CD4-positive, alpha-beta T cell treated with Interleukin-2 at 100 ng/mL for 4 hours (primary cell): ENCODE measurements around the gene PHGDH.
"Not testable (repeated sequence)": the region's sequence is repeated elsewhere in the genome, so short reads cannot be mapped to it uniquely, and the experiment has no call there.

ENCODE experiments used
- DNase-seq: peaks from one replicate; pipeline ENCODE4 v3.0.0-alpha.2; 2020; ENCODE audit warnings: low spot score

The PHGDH gene

DNA sequence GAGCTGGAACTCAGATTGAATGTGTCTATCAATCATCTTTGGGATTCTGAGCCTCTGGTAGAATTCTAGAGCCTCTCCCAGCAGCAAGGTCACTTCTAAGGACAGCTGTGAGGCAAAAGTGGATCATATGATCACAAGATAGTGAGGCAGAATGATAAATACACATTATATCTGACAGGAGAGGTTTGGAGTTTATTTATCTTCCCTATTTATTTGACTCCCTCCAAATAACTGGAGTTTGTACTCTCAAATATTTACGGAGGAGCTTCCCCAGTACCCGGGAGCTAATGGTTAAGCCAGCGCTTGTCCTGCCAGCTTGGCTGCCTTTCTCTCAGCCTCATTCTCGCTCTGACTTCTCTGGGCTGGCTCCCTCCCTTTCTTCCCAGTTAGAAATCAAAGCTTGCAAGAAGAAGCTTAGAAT lies 54.6 kb downstream of the PHGDH start:
- DNase-seq = no peak

DNA sequence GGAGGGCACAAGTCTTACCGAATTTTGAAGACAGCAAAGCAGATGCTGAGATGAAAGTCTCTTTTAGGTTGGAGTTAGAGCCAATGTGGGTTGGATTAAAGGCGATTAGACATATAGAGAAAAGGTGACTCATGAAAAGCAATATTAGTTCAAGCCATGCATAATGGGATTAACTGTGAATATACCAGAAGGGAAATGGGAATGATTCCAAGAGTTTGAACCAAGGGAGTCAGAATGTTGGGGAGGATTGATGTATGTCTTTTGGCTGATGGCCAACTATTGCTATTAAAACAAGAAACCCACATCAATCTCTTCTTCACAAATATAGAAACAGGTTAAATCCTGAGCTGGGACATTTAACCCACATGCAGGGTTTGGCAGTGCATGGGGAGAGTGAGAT lies 55.8 kb downstream of the PHGDH start:
- DNase-seq = no peak

DNA sequence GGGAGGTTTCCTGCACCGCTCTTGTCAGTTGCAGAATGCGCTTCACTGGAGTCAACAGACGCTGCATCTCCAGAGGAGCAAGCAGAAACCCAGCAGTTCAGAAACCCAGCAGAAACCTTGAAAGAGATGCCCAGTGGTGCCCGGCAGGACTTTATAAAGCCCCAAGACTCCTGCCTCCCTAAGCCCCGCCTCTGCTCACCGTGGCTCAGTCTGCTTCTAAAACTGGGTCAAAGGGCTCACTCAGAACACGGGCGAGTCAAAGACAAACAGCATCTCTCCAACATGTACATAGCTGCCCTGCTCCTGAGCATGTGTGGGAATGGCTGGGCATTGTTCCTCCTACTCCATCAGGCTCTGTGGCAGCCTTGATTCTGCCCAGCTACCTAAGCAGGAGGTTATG lies 57.0 kb downstream of the PHGDH start, which contains the start of gene HMGCS2:
Gene HMGCS2, minus strand, starts transcription at position 128 of the 400 bp plus-strand sequence. Its CDS starts 61 bp downstream, at position 67.
- no peak for DNase-seq

DNA sequence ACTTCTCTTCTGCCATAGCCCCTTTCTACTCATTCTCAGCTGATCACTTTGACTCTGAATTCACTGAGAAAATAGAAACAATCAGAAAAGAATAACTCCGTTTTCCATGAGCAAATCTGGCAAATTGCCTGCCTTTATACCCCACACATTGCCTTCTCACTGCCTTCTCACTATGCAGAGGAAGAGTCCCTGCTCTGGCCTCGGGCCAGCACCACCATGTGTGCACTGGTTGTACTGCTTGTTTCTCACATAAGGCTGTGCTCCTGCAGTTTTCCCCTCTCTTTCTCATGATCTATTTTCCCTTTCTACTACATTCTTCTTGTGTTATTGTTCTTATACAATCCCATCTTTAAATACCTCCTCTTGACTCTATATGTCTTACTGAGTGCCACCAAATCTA lies 59.3 kb downstream of the PHGDH start:
- no peak for DNase-seq

- no peak for DNase-seq
These were observed 60.0 kb downstream of the PHGDH start for GRCh38 chr1:119771770-119772169.

DNA sequence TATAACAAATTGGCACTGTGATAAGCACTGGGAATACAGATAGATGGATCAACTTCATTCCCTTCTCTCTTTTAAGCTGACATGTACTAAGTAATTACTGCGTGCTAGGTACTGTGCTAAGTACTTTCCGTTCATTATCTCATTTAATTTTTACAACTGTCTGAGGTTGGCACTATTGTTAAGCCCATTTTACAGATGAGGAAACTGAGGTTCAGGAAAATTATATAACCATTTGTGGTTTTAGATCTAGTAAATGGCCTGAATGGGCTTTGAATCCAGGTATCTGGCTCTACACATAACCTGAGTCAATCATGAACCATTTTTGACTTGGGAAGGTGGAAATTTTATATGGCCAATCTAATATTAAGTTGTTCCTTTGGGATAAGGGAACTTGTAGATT lies 60.6 kb downstream of the PHGDH start:
- no peak for DNase-seq

- DNase-seq = no peak
These were observed 62.0 kb downstream of the PHGDH start for GRCh38 chr1:119773711-119774241.

- no peak for DNase-seq
These were observed 63.2 kb downstream of the PHGDH start for GRCh38 chr1:119774746-119775490.

GRCh38 chr1:119778359-119778758 lies 66.6 kb downstream of the PHGDH start:
- DNase-seq = no peak

DNA sequence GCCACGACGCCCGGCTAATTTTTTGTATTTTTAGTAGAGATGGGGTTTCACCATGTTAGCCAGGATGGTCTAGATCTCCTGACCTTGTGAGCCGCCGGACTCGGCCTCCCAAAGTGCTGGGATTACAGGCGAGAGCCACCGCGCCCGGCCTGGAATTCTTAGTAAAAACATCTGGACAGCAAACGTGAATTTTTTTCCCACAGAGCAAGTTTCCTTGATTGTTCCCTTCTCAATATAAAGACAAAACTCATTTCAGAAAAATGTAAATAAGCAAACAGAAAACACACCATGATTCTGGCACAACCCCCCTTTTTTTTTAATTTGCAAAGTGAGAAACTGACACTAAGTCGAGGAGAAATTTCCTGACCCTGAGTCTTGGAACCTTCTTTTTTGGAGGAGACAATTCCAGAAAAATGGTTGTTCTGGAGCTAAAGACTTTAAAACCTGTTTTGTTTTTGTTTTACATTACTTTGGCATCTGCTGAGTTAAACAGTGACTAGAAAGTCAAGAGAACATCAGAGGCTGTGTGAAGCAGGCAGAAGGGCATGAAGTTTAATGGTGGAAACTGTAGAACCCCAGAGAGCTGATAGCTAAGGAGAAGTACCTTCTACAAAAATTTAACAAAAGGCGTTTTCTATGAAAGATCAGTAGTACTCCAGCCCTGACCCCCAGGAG lies 67.3 kb downstream of the PHGDH start:
- no peak for DNase-seq

DNA sequence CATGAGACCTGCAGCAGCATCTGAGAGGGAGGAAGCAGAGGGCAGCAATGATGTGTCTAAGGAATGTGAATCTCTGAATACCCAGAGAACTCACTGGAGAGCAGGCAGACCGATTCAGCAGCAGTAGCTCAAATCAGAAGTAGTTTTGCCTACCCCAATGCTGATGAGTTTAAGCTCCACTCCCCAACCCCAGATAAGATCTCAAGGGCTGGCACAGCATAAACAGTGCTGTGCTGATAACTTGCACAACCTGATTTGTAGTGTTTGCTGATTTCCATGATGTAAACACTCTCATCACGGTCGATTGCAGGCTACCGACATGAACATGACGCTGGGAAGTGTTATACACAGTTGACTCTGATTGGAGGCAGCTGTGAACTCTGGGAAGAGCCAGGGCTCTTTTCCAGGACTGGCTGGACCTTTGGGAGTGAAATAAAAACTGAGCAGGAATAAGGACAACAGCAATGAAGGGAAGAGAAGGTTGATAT lies 68.2 kb downstream of the PHGDH start:
- no peak for DNase-seq

DNA sequence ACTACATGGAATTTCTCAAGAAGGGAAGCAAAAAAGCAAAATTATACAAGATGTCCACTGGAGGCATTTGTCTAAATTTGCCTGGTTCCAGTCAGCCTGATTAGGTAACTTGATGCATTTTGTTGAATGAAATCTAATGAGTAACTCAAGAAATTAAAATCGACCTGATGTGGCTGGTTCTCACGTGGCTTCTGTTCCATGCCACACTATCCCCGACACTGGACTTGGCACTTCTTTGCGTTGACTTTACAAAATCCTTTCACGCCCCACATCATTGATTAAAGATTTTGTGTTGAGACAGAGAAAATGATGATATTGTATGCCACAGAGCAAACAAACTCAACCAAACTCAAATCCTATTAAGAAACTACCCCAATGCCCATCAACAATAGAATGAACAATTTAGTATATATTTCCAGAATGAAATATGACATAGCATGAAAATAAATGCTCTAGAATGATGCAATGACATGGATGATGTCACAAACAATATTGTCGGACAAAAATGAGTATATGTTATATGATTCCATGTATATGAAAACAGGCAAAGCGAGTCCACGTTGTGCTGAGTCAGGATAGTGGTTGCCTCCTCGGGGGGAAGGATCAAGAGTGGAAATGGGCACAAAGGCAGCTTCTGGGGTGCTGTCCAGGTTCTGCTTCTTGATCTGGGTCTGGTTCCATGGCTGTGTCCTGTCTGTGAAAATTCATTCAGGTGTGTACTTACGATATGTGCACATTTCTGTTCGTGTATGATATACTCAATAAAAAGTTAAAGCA lies 69.9 kb downstream of the PHGDH start:
- DNase-seq = no peak

DNA sequence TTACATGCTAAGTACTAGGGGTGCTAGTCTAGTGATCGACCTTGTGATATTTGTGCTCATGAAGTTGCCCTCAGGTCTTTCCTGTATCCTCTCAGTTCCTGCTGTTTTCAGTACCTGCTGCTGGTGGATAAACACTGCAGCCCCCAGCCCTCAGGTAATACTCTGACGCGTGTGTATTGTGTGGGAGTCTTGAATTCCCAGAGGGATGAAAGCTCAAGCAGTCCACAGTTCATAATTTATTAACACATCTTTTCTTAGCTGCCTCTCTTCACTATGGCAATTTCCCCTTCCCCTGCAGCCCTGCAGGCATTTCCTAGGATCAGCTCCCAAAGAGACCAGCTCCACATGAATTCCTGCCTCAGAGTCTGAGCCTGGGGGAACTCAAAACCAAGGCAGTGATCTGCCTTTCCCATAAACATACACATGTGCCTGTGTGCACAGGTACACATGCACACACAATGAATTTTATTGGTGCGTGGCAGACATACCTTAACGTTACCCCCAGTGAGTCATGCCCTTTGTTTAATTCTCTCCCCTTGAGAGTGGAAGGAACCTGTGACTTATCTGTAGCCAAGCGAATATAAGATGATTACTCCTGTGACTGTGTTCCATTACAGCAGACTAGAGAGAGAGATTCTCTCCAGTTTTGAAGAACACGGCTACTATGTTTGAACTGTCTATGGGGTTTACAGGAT lies 71.0 kb downstream of the PHGDH start:
- DNase-seq = no peak

GRCh38 chr1:119783354-119784185 lies 71.8 kb downstream of the PHGDH start:
- DNase-seq = no peak

GRCh38 chr1:119784191-119784781 lies 72.6 kb downstream of the PHGDH start:
- DNase-seq = no peak

- DNase-seq = not testable (repeated sequence)
These were observed 74.3 kb downstream of the PHGDH start for GRCh38 chr1:119786046-119786445.

- not testable (repeated sequence) for DNase-seq
These were observed 74.8 kb downstream of the PHGDH start for GRCh38 chr1:119786473-119787050.

DNA sequence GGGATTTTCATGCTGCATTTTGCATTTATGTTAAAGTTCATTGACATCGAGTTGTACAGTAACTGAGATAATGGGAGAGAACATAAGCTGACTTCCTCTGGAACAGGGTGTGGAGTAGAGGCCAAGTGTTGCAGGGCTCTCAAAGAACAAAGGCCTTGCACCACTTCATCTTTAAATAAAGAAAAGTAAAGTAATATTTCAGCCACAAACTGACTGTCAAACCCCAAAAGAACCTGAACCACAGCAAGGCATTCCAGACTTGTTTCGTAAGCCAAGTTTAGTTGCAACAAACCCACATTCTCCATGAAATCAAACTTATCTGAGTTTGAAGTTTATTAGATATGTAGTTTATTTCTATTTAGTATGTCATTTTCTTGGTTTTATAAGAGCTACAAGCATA lies 76.0 kb downstream of the PHGDH start:
- DNase-seq = no peak

- no peak for DNase-seq
These were observed 78.9 kb downstream of the PHGDH start for GRCh38 chr1:119790451-119791198.
